K562 (cell line): ENCODE results near the gene ARHGEF12. TPM values are rescaled to one million over a fixed set of nuclear protein-coding genes. Genes with fewer than 3 reads are reported as not detected.

ENCODE experiments used
- ATAC-seq: fragments of 200-7000 bp; cut with Tn5 transposase; 3 replicates; pipeline ENCODE4 v1.9.1; 2020; ENCODE audit warnings: moderate library complexity
- BruUV-seq: library from RNA; stranded (reverse); fragments of 400-500 nt; replicated peaks from 2 replicates; lab custom pipeline; 2021; lab: Mats Ljungman, UMichigan
- CTCF ChIA-PET: fragments of 300-600 bp; formaldehyde crosslinking; extraction: SDS; loops from one replicate; lab custom pipeline; 2021; ENCODE audit warnings: low intra/inter-chr PET ratio; lab: Yijun Ruan, JAX
- POLR2A ChIA-PET: fragments of 300-600, 350-650 bp; sonication (Branson Sonifier 250); formaldehyde crosslinking; extraction: SDS; loops from one replicate; lab custom pipeline; 2021; ENCODE audit warnings: antibody characterized with exemption, inconsistent platforms; lab: Yijun Ruan, JAX
- DNase-seq, 4 experiments: peaks; one replicate each; pipeline versions ENCODE4 v3.0.0 to v3.0.0-alpha.2; 2011 to 2018; ENCODE audit warnings: low spot score in 3 of 4, mixed read lengths in 3 of 4; ENCODE audit errors: extremely low read depth in 1 of 4
- FAIRE-seq: peaks from 2 replicates; lab custom pipeline; 2011; peaks lifted over from hg19 to GRCh38; lab: Jason Lieb, UNC
- H2AFZ ChIP-seq: 2 replicates; pipeline ENCODE4 v1.6.0; 2011; ENCODE audit warnings: low read depth, low read length, control low read depth, inconsistent platforms
- H3K27ac ChIP-seq: fragments of 200-600 bp; 3 replicates; pipeline ENCODE4 v1.8.0; 2011; ENCODE audit warnings: low read depth, mild to moderate bottlenecking, control low read depth, inconsistent platforms, low read length, moderate library complexity, mixed read lengths; ENCODE audit errors: extremely low read depth
- H3K27me3 ChIP-seq, 2 experiments: fragments of 300-600 bp in 1 of 2; 2 replicates in 1 of 2; 3 replicates in 1 of 2; pipeline versions ENCODE4 v1.6.0 to v1.8.0; 2011; ENCODE audit warnings: inconsistent platforms in 2 of 2, low read length in 2 of 2, mild to moderate bottlenecking in 1 of 2, mixed read lengths in 1 of 2, moderate library complexity in 1 of 2; ENCODE audit not compliant: control insufficient read depth in 2 of 2, insufficient read depth in 2 of 2
- H3K36me3 ChIP-seq: fragments of 300-600 bp; 3 replicates; pipeline ENCODE4 v1.8.0; 2011; ENCODE audit warnings: mild to moderate bottlenecking, low read length, inconsistent platforms; ENCODE audit not compliant: control insufficient read depth, insufficient read depth
- H3K4me1 ChIP-seq, 2 experiments: fragments of 200-600 bp in 1 of 2; replicated peaks in 1 of 2; 2 replicates in 1 of 2; 3 replicates in 1 of 2; pipeline versions ENCODE4 v1.5.1 to v1.8.0; 2011; ENCODE audit warnings: inconsistent platforms in 2 of 2, low read length in 2 of 2, mild to moderate bottlenecking in 1 of 2, mixed read lengths in 1 of 2, moderate library complexity in 1 of 2; ENCODE audit not compliant: control insufficient read depth in 2 of 2, insufficient read depth in 2 of 2
- H3K4me2 ChIP-seq: 2 replicates; pipeline ENCODE4 v1.6.1; 2011; ENCODE audit warnings: low read length, control low read depth, inconsistent platforms, mixed read lengths; ENCODE audit not compliant: insufficient read depth
- H3K4me3 ChIP-seq: fragments of 200-600 bp; sonication (generic), shearing (Covaris generic); 2 replicates; pipeline ENCODE4 v1.5.1; 2016; ENCODE audit warnings: control low read depth, inconsistent platforms
- H3K79me2 ChIP-seq: fragments of 200-600 bp; 3 replicates; pipeline ENCODE4 v1.8.0; 2011; ENCODE audit warnings: low read length, inconsistent platforms; ENCODE audit not compliant: control insufficient read depth, insufficient read depth
- H3K9ac ChIP-seq, 2 experiments: 2 replicates each; pipeline versions ENCODE4 v1.6.0 to v1.6.1; 2011; ENCODE audit warnings: low read depth in 2 of 2, low read length in 2 of 2, control low read depth in 1 of 2, inconsistent platforms in 1 of 2, mild to moderate bottlenecking in 1 of 2, mixed read lengths in 1 of 2; ENCODE audit not compliant: insufficient read depth in 1 of 2
- H3K9me1 ChIP-seq: one replicate; pipeline ENCODE4 v1.6.0; 2011; ENCODE audit warnings: inconsistent platforms, mild to moderate bottlenecking, low read length, moderate library complexity; ENCODE audit not compliant: control insufficient read depth, insufficient read depth
- H3K9me3 ChIP-seq: replicated peaks from 2 replicates; pipeline ENCODE4 v1.5.1; 2011; ENCODE audit warnings: low read depth, low read length, inconsistent platforms; ENCODE audit not compliant: control insufficient read depth, insufficient read depth
- H4K20me1 ChIP-seq: replicated peaks from 2 replicates; pipeline ENCODE4 v1.6.1; 2011; ENCODE audit warnings: low read length, inconsistent platforms, mixed read lengths; ENCODE audit not compliant: control insufficient read depth, insufficient read depth
- BRD4 ChIP-seq: fragments of 200-600 bp; sonication (generic); IDR thresholded peaks from 2 replicates; pipeline ENCODE4 v1.6.1; 2017; ENCODE audit warnings: inconsistent platforms
- FOSL1 ChIP-seq: fragments of 200-800 bp; sonication (Bioruptor generic); conservative IDR thresholded peaks from 2 replicates; pipeline ENCODE4 v1.6.1; 2016; ENCODE audit warnings: missing genetic modification characterization, missing compliant biosample characterization
- GABPA ChIP-seq: fragments of 200-800 bp; sonication (Bioruptor generic); conservative IDR thresholded peaks from 2 replicates; pipeline ENCODE4 v1.6.1; 2016; ENCODE audit warnings: low read depth, missing genetic modification characterization, missing compliant biosample characterization
- HDAC1 ChIP-seq, 2 experiments: fragments of 450-650 bp; IDR thresholded peaks; 2 replicates each; pipeline ENCODE4 v1.6.1; 2016 to 2017; ENCODE audit warnings: inconsistent platforms in 1 of 2, mild to moderate bottlenecking in 1 of 2, moderate library complexity in 1 of 2
- NCOA2 ChIP-seq, 2 experiments: fragments of 450-650 bp; IDR thresholded peaks; 2 replicates each; pipeline ENCODE4 v1.6.1; 2018; ENCODE audit warnings: mild to moderate bottlenecking in 2 of 2, moderate library complexity in 1 of 2; ENCODE audit not compliant: partially characterized antibody in 2 of 2
- NFE2 ChIP-seq: IDR thresholded peaks from 2 replicates; pipeline ENCODE4 v1.6.1; 2014; ENCODE audit warnings: antibody characterized with exemption, low read depth
- NFE2L1 ChIP-seq: fragments of 450-650 bp; IDR thresholded peaks from 2 replicates; pipeline ENCODE4 v1.6.1; 2016; ENCODE audit warnings: missing genetic modification characterization, low read depth, mild to moderate bottlenecking, missing compliant biosample characterization, moderate library complexity, borderline replicate concordance
- PYGO2 ChIP-seq: fragments of 450-650 bp; IDR thresholded peaks from 2 replicates; pipeline ENCODE4 v1.6.1; 2016; ENCODE audit warnings: mild to moderate bottlenecking, missing genetic modification characterization, moderate library complexity, missing compliant biosample characterization
- RB1 ChIP-seq: fragments of 450-650 bp; IDR thresholded peaks from 2 replicates; pipeline ENCODE4 v1.6.1; 2017; ENCODE audit warnings: low read depth, mild to moderate bottlenecking
- TAL1 ChIP-seq: fragments of 450-650 bp; IDR thresholded peaks from 2 replicates; pipeline ENCODE4 v1.6.1; 2016; ENCODE audit warnings: mild to moderate bottlenecking
- ZC3H8 ChIP-seq: fragments of 450-650 bp; IDR thresholded peaks from 2 replicates; pipeline ENCODE4 v1.6.1; 2017
- ZFP36 ChIP-seq: fragments of 150-350 bp; IDR thresholded peaks from 2 replicates; pipeline ENCODE4 v1.6.1; 2018; ENCODE audit warnings: low read length, low read depth; ENCODE audit not compliant: partially characterized antibody
- ZNF224 ChIP-seq: sonication (generic); formaldehyde crosslinking; IDR thresholded peaks from 2 replicates; pipeline ENCODE4 v1.8.0; 2022; ENCODE audit warnings: mild to moderate bottlenecking, missing genetic modification reagents
- ZZZ3 ChIP-seq: fragments of 450-650 bp; IDR thresholded peaks from 2 replicates; pipeline ENCODE4 v1.6.1; 2016; ENCODE audit warnings: antibody characterized with exemption, mild to moderate bottlenecking, moderate library complexity
- WGBS: fragments of 100-300 bp; shearing (Covaris generic); methylation state at CpG from one replicate; pipeline ENCODE4 v1.1.6; 2016; ENCODE audit warnings: low coverage, mixed read lengths; ENCODE audit not compliant: insufficient coverage; ENCODE audit errors: missing lambda C conversion rate; 5-methylcytosine and 5-hydroxymethylcytosine counted together
- in situ Hi-C: fragments of 300-500 bp; cut with MboI; formaldehyde crosslinking; loops from 4 replicates; pipeline ENCODE4 v1.15.0; 2018; ENCODE audit warnings: inconsistent platforms, mixed read lengths
- intact Hi-C: fragments of 100-400 bp; cut with micrococcal nuclease; formaldehyde crosslinking; loops from 2 replicates; pipeline ENCODE4 v1.14.2; 2022
- polyA plus RNA-seq, 8 experiments: library from polyadenylated mRNA; depleted of rRNA in 4 of 8; stranded (reverse) in 5 of 8; unstranded in 3 of 8; fragments of >200 nt; fragmentation: Nextera tagmentation in 2 of 8; fragmentation: Illumina TruSeq in 1 of 8; extraction: Ambion mirVana in 2 of 8; extraction: Trizol in 1 of 8; gene quantifications; 2 replicates each; pipeline versions ENCODE4 v1.2.1 to v1.2.3, GENCODE V29; 2011 to 2014; ENCODE audit warnings: inconsistent platforms in 1 of 8, missing spikeins in 1 of 8
- total RNA-seq, 7 experiments: library from RNA; depleted of rRNA in 6 of 7; stranded (reverse); fragments of >200 nt in 6 of 7; fragmentation: Illumina TruSeq in 2 of 7; extraction: Trizol in 2 of 7; gene quantifications; 2 replicates each; pipeline versions ENCODE4 v1.2.1 to v1.2.3, GENCODE V29; 2011 to 2021; ENCODE audit warnings: low replicate concordance in 1 of 7
- TF ChIP-seq, protein P1 (sequence below), 2 experiments: fragments of 450-650 bp in 1 of 2; IDR thresholded peaks; 2 replicates each; pipeline ENCODE4 v1.6.1; 2011 to 2017; ENCODE audit warnings: low read depth in 2 of 2, antibody characterized with exemption in 1 of 2, borderline replicate concordance in 1 of 2, low read length in 1 of 2, mild to moderate bottlenecking in 1 of 2, mixed read lengths in 1 of 2; ENCODE audit not compliant: control insufficient read depth in 1 of 2
- TF ChIP-seq, protein P2 (sequence below): fragments of 450-650 bp; formaldehyde crosslinking; IDR thresholded peaks from 2 replicates; pipeline ENCODE4 v1.4.0; 2020; ENCODE audit warnings: mild to moderate bottlenecking

Gene ARHGEF12
- total and polyA plus RNA-seq, 9 of the 15 experiments (the other 6 are each of a cell fraction or from before 2014, with no cell fraction given) = 3.5 to 51.7 (median 29.5) TPM

DNA sequence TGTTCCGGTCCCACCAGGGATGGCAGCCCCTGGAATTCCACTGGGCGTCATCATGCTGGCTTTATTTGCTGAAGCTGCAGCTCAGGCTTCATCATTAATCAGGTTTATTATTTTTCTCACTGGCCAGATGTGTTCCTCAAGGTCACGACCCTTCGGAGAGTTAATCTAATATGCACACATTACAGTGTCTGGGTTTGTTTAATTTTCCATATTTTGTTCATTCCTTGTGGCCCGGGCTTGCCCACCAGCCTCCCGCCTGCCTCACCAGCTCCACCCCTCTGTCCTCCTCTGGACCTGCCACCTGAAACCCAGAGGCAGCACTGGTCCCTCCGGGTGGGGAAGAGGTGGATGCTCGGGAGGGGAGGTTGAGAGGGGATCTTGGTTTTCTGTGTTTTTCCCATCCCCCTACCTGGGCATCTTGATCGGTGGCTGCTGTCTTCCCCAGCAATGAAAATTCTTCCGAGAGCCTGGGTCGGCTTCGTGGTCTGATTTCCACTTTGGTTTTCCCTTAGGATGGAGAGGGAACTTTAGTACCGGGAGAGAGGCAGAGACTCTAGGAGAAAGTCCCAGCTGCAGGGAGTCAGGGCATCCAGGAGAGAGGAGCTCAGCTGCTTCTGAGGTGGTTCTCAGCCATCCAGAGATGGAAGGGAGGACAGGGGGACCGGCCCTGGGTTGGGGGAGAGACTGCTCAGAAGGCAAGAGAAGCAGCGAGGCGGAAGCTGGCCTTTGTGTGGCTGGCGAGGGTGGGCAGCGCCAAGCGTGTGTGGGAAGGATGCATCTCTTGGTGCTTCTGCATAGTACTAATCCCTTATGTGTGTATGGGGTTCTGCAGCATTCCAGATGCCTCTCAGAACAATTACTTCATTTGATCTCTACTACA, 177.5 kb downstream of the ARHGEF12 start:
- H3K27ac ChIP-seq = no peak overlapping the region
- H3K36me3 ChIP-seq = no peaks in the 10 kb centered on the region
- ChIA-PET CTCF (interaction anchor here (1.2 kb wide), 1 partner anchor 172 kb away, joined by 3 read pairs; no protein-coding TSS in a partner anchor), POLR2A (no interaction called here)
- DNase-seq (no peak), FAIRE-seq (no peak), ATAC-seq (no peak)
- H4K20me1 ChIP-seq = peaks cover 33% of the 10 kb centered on the region
- H3K27me3 ChIP-seq = peaks cover 42 to 82% of the 10 kb centered on the region in 2 experiments; a peak in 4 of 5 replicates
- H3K9me3 ChIP-seq = no peaks in the 10 kb centered on the region
- BruUV-seq = no TSS peak
- in situ Hi-C loops = no loop called here
- no peak overlapping the region for H3K4me3 ChIP-seq
- no peaks in the 10 kb centered on the region for H3K9me1 ChIP-seq
- H3K9ac ChIP-seq = no peak overlapping the region
- no peaks in the 10 kb centered on the region for H3K79me2 ChIP-seq
- no peak overlapping the region for H3K4me2 ChIP-seq
- WGBS = 1% methylated on average over 19 of the region's 19 CpGs
- no peak overlapping the region for H2AFZ ChIP-seq
- intact Hi-C loops = loop anchor here (5.0 kb wide), 2 partner anchors 439 to 1994 kb away; no protein-coding TSS in a partner anchor
- H3K4me1 ChIP-seq = peaks cover 0 to 19% of the 10 kb centered on the region in 2 experiments; a peak in 2 of 5 replicates
- TF ChIP-seq ZNF224 = no peak
- no peak for TF ChIP-seq BRD4
- TF ChIP-seq ZFP36 = no peak
- no peak for TF ChIP-seq GABPA (tag)
- TF ChIP-seq TAL1 = no peak
- TF ChIP-seq FOSL1 (tag) = no peak
- TF ChIP-seq, protein P1, sequence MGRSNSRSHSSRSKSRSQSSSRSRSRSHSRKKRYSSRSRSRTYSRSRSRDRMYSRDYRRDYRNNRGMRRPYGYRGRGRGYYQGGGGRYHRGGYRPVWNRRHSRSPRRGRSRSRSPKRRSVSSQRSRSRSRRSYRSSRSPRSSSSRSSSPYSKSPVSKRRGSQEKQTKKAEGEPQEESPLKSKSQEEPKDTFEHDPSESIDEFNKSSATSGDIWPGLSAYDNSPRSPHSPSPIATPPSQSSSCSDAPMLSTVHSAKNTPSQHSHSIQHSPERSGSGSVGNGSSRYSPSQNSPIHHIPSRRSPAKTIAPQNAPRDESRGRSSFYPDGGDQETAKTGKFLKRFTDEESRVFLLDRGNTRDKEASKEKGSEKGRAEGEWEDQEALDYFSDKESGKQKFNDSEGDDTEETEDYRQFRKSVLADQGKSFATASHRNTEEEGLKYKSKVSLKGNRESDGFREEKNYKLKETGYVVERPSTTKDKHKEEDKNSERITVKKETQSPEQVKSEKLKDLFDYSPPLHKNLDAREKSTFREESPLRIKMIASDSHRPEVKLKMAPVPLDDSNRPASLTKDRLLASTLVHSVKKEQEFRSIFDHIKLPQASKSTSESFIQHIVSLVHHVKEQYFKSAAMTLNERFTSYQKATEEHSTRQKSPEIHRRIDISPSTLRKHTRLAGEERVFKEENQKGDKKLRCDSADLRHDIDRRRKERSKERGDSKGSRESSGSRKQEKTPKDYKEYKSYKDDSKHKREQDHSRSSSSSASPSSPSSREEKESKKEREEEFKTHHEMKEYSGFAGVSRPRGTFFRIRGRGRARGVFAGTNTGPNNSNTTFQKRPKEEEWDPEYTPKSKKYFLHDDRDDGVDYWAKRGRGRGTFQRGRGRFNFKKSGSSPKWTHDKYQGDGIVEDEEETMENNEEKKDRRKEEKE (IDR thresholded peaks at IDR 0.05; ENCODE audit: borderline replicate concordance in 1 of 2, control insufficient read depth in 1 of 2, low read depth in 2 of 2, low read length in 1 of 2) = no peak
- no peak for TF ChIP-seq NCOA2 (IDR thresholded peaks at IDR 0.05; ENCODE audit: partially characterized antibody in 2 of 2)
- no peak for TF ChIP-seq ZC3H8
- TF ChIP-seq, protein P2, sequence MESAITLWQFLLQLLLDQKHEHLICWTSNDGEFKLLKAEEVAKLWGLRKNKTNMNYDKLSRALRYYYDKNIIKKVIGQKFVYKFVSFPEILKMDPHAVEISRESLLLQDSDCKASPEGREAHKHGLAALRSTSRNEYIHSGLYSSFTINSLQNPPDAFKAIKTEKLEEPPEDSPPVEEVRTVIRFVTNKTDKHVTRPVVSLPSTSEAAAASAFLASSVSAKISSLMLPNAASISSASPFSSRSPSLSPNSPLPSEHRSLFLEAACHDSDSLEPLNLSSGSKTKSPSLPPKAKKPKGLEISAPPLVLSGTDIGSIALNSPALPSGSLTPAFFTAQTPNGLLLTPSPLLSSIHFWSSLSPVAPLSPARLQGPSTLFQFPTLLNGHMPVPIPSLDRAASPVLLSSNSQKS (CRISPR knock-in tag) = no peak
- TF ChIP-seq NFE2 = no peak
- TF ChIP-seq PYGO2 (tag) = no peak
- no peak for TF ChIP-seq NFE2L1 (tag)
- no peak for TF ChIP-seq HDAC1 (IDR thresholded peaks at IDR 0.05)
- TF ChIP-seq RB1 = no peak
- TF ChIP-seq ZZZ3 = no peak
